ENCODE results near the gene ODC1. TPM values are rescaled to one million over a fixed set of nuclear protein-coding genes. Genes with fewer than 3 reads are reported as not detected.

The ODC1 gene
- polyA plus RNA-seq, 1 of the 3 experiments (the other 2 are of a cell fraction): 253 TPM

DNA sequence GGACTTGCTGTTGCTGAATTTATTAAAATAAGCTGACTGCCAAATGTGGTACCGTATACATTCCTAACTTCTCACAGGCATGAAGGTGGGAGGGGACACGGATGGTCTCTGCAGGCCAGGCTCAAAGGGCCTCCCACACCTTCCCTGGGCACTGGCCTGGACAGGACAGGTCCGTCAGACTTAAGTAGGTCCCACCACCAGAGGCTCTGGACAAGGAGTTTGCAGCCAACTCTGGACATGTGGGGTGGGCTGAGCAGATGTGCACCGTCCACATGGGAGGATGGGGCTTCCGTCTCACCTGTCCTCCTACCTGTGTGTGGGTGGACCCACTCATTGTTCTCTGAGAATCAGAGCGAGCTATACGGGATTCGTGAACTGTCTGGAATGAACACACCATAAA, 8.2 kb downstream of the ODC1 start:
- no peaks in the 10 kb centered on the region for H3K9me2 ChIP-seq
- H3K79me2 ChIP-seq (ENCODE audit: insufficient read depth): peaks cover 27% of the 10 kb centered on the region
- peaks cover 51% of the 10 kb centered on the region for H3F3A ChIP-seq (replicated peaks; ENCODE audit: insufficient read depth)
- peaks cover 63% of the 10 kb centered on the region in 2 experiments for H3K36me3 ChIP-seq (replicated peaks in 1 of 2; ENCODE audit: control insufficient read depth in 1 of 2, insufficient read depth in 2 of 2, low read length in 1 of 2)
- no peak overlapping the region for H2AFZ ChIP-seq (ENCODE audit: low read depth)
- no peaks in the 10 kb centered on the region for H3K27me3 ChIP-seq (ENCODE audit: insufficient read depth)
- H3K4me3 ChIP-seq (ENCODE audit: low read depth in 2 of 2, low read length in 1 of 2): no peak overlapping the region
- ChIA-PET POLR2A (interaction anchor here (3.0 kb wide), 1 partner anchor 8 kb away, joined by 11 read pairs; the partner anchor contains the start of gene ODC1), CTCF (interaction anchor here (0.7 to 14.3 kb wide), 6 partner anchors 8 to 365 kb away, joined by 3 to 413 read pairs (median 73); partner anchors contain the start of genes CYS1, ODC1 and RRM2)
- peaks cover 0 to 7% of the 10 kb centered on the region in 2 experiments; a peak in 2 of 4 replicates for H3K4me1 ChIP-seq (ENCODE audit: control insufficient read depth in 1 of 2, insufficient read depth in 2 of 2, low read depth in 1 of 2, low read length in 1 of 2)
- TF ChIP-seq JUND (IDR thresholded peaks at IDR 0.05) (no peak), NRF1 (IDR thresholded peaks at IDR 0.05; ENCODE audit: low read depth, low read length) (no peak), RFX5 (IDR thresholded peaks at IDR 0.05; ENCODE audit: low read length) (no peak), FOSL2 (IDR thresholded peaks at IDR 0.05; ENCODE audit: borderline replicate concordance, low read depth) (no peak), RAD21 (IDR thresholded peaks at IDR 0.05; ENCODE audit: low read length) (no peak), FOXM1 (IDR thresholded peaks at IDR 0.05; ENCODE audit: low read depth) (no peak), TCF12 (IDR thresholded peaks at IDR 0.05) (no peak), GABPA (IDR thresholded peaks at IDR 0.05; ENCODE audit: low read depth) (no peak), FOXJ3 (CRISPR knock-in tag; IDR thresholded peaks at IDR 0.05) (no peak), SMC3 (IDR thresholded peaks at IDR 0.05; ENCODE audit: low read depth, low read length) (no peak), TAF1 (IDR thresholded peaks at IDR 0.05; ENCODE audit: borderline replicate concordance, low read depth, low read length) (no peak), POLR2AphosphoS5 (IDR thresholded peaks at IDR 0.05; ENCODE audit: low read depth, low read length) (no peak; the same call in 1 of the 2 replicates)
- TF ChIP-seq, protein P1, sequence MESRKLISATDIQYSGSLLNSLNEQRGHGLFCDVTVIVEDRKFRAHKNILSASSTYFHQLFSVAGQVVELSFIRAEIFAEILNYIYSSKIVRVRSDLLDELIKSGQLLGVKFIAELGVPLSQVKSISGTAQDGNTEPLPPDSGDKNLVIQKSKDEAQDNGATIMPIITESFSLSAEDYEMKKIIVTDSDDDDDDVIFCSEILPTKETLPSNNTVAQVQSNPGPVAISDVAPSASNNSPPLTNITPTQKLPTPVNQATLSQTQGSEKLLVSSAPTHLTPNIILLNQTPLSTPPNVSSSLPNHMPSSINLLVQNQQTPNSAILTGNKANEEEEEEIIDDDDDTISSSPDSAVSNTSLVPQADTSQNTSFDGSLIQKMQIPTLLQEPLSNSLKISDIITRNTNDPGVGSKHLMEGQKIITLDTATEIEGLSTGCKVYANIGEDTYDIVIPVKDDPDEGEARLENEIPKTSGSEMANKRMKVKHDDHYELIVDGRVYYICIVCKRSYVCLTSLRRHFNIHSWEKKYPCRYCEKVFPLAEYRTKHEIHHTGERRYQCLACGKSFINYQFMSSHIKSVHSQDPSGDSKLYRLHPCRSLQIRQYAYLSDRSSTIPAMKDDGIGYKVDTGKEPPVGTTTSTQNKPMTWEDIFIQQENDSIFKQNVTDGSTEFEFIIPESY (IDR thresholded peaks at IDR 0.05; ENCODE audit: borderline replicate concordance, low read depth): no peak
- TF ChIP-seq, protein P2, sequence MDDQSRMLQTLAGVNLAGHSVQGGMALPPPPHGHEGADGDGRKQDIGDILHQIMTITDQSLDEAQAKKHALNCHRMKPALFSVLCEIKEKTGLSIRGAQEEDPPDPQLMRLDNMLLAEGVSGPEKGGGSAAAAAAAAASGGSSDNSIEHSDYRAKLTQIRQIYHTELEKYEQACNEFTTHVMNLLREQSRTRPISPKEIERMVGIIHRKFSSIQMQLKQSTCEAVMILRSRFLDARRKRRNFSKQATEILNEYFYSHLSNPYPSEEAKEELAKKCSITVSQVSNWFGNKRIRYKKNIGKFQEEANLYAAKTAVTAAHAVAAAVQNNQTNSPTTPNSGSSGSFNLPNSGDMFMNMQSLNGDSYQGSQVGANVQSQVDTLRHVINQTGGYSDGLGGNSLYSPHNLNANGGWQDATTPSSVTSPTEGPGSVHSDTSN (IDR thresholded peaks at IDR 0.05): no peak
- H4K20me1 ChIP-seq (ENCODE audit: insufficient read depth): peaks cover 40% of the 10 kb centered on the region
- no peak for DNase-seq
- H3K4me2 ChIP-seq: no peak overlapping the region
- 95% methylated on average over 8 of the region's 8 CpGs for WGBS (ENCODE audit: low lambda C conversion rate)
- no peak overlapping the region for H3K27ac ChIP-seq (ENCODE audit: low read depth in 2 of 2, low read length in 1 of 2)
- no peak overlapping the region for H3K9ac ChIP-seq
- H3K9me3 ChIP-seq: no peaks in the 10 kb centered on the region

DNA sequence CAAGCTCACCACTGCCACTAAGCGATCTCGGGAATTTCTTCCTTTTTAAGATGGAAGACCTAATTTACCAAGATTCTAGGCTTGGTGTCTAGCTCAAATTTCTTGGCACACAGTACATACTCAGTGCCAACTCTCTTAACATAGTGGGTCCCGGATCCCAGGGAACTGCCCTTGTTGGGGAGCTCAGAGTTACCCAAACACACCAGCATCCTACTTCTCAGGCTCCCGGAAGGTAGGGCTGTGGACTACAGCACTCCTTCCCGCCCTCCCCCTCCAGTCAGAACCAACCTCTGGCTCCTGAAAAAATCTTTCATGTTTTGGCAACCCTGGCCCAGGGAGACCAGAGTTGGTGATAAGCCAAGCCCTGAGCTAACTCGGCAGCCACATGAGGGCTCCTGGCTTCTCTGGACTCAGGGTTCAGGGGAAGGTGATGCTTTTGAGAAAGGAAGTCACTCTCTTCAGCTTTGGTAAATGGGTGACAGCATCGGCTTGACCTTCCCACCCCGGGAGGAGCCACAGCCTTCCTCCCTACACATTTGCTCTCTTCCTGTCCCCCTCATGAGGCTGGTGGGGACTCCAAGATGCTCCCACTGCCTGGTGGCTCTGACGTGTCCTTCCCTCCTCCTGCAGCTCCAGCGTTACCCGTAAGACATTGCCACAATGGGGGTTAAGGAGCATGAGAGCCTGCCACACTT, 8.8 kb downstream of the ODC1 start:
- 94% methylated on average over 10 of the region's 11 CpGs for WGBS (ENCODE audit: low lambda C conversion rate)
- H3K9me3 ChIP-seq: no peaks in the 10 kb centered on the region
- no peak overlapping the region for H3K4me2 ChIP-seq
- peaks cover 33% of the 10 kb centered on the region for H4K20me1 ChIP-seq (ENCODE audit: insufficient read depth)
- H3K27me3 ChIP-seq (ENCODE audit: insufficient read depth): no peaks in the 10 kb centered on the region
- H3K27ac ChIP-seq (ENCODE audit: low read depth in 2 of 2, low read length in 1 of 2): no peak overlapping the region
- ChIA-PET CTCF (interaction anchor here (0.7 to 14.3 kb wide), 8 partner anchors 8 to 364 kb away, joined by 3 to 413 read pairs (median 6); partner anchors contain the start of genes CYS1, ODC1 and RRM2), POLR2A (interaction anchor here (0.6 to 3.0 kb wide), 2 partner anchors 9 to 372 kb away, joined by 3 to 11 read pairs; partner anchors contain the start of gene ODC1)
- peaks cover 51% of the 10 kb centered on the region for H3F3A ChIP-seq (replicated peaks; ENCODE audit: insufficient read depth)
- no peak for DNase-seq
- no peaks in the 10 kb centered on the region for H3K9me2 ChIP-seq
- H3K36me3 ChIP-seq (replicated peaks in 1 of 2; ENCODE audit: control insufficient read depth in 1 of 2, insufficient read depth in 2 of 2, low read length in 1 of 2): peaks cover 56 to 57% of the 10 kb centered on the region in 2 experiments
- H3K9ac ChIP-seq: no peak overlapping the region
- H3K79me2 ChIP-seq (ENCODE audit: insufficient read depth): peaks cover 20% of the 10 kb centered on the region; the same call in 1 of the 2 replicates
- no peak for TF ChIP-seq ELF1 (IDR thresholded peaks at IDR 0.05)
- no peak for TF ChIP-seq TEAD4 (IDR thresholded peaks at IDR 0.05; ENCODE audit: borderline replicate concordance, insufficient read depth)
- TF ChIP-seq, protein P3, sequence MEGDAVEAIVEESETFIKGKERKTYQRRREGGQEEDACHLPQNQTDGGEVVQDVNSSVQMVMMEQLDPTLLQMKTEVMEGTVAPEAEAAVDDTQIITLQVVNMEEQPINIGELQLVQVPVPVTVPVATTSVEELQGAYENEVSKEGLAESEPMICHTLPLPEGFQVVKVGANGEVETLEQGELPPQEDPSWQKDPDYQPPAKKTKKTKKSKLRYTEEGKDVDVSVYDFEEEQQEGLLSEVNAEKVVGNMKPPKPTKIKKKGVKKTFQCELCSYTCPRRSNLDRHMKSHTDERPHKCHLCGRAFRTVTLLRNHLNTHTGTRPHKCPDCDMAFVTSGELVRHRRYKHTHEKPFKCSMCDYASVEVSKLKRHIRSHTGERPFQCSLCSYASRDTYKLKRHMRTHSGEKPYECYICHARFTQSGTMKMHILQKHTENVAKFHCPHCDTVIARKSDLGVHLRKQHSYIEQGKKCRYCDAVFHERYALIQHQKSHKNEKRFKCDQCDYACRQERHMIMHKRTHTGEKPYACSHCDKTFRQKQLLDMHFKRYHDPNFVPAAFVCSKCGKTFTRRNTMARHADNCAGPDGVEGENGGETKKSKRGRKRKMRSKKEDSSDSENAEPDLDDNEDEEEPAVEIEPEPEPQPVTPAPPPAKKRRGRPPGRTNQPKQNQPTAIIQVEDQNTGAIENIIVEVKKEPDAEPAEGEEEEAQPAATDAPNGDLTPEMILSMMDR (IDR thresholded peaks at IDR 0.05): no peak
- no peak for TF ChIP-seq SIN3A (IDR thresholded peaks at IDR 0.05; ENCODE audit: borderline replicate concordance, low read depth, low read length)
- no peak overlapping the region for H3K4me3 ChIP-seq (ENCODE audit: low read depth in 2 of 2, low read length in 1 of 2)
- no peak overlapping the region for H2AFZ ChIP-seq (ENCODE audit: low read depth)
- H3K4me1 ChIP-seq (ENCODE audit: control insufficient read depth in 1 of 2, insufficient read depth in 2 of 2, low read depth in 1 of 2, low read length in 1 of 2): peaks cover under 1 to 4% of the 10 kb centered on the region in 2 experiments; a peak in 1 of 4 replicates
